ENCODE measurements around the gene PADI3. TPM values are rescaled to one million over a fixed set of nuclear protein-coding genes. Genes with fewer than 3 reads are reported as not detected.

Gene PADI3
- total RNA-seq, 1 donor, result not detected

- DNase-seq (ENCODE audit: low read depth), result no peak
- TF ChIP-seq, protein P1, sequence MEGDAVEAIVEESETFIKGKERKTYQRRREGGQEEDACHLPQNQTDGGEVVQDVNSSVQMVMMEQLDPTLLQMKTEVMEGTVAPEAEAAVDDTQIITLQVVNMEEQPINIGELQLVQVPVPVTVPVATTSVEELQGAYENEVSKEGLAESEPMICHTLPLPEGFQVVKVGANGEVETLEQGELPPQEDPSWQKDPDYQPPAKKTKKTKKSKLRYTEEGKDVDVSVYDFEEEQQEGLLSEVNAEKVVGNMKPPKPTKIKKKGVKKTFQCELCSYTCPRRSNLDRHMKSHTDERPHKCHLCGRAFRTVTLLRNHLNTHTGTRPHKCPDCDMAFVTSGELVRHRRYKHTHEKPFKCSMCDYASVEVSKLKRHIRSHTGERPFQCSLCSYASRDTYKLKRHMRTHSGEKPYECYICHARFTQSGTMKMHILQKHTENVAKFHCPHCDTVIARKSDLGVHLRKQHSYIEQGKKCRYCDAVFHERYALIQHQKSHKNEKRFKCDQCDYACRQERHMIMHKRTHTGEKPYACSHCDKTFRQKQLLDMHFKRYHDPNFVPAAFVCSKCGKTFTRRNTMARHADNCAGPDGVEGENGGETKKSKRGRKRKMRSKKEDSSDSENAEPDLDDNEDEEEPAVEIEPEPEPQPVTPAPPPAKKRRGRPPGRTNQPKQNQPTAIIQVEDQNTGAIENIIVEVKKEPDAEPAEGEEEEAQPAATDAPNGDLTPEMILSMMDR (IDR thresholded peaks at IDR 0.05; ENCODE audit: insufficient read depth, low read depth, low read length), result no peak
- H3K4me3 ChIP-seq (ENCODE audit: low read depth, low read length), result no peak overlapping the region
These were observed 24.5 kb upstream of the PADI3 start for GRCh38 chr1:17224434-17224833.

GRCh38 chr1:17225140-17225539 is 23.8 kb upstream of the PADI3 start:
- TF ChIP-seq, protein P1 (IDR thresholded peaks at IDR 0.05; ENCODE audit: insufficient read depth, low read depth, low read length), result no peak
- no peak for DNase-seq (ENCODE audit: low read depth)
- no peak overlapping the region for H3K4me3 ChIP-seq (ENCODE audit: low read depth, low read length)

GRCh38 chr1:17227358-17227915 is 21.5 kb upstream of the PADI3 start:
- H3K4me3 ChIP-seq (ENCODE audit: low read depth, low read length), result no peak overlapping the region
- TF ChIP-seq, protein P1 (IDR thresholded peaks at IDR 0.05; ENCODE audit: insufficient read depth, low read depth, low read length), result no peak
- no peak for DNase-seq (ENCODE audit: low read depth)

DNA sequence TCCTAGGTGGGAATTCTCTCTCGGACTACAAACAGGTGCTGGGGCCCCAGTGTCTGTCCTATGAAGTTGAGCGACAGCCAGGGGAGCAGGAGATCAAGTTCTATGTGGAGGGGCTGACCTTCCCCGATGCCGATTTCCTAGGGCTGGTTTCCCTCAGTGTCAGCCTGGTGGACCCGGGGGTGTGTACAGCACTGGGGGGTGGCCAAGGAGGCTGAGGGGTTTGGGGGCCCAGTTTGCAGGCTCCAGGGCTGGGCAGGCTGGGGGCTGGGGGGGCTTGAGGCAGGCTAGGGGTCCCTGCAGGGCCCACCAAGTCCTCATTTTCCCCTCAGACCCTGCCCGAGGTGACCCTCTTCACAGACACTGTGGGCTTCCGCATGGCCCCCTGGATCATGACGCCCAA is 20.3 kb upstream of the PADI3 start:
- TF ChIP-seq, protein P1 (IDR thresholded peaks at IDR 0.05; ENCODE audit: insufficient read depth, low read depth, low read length), result no peak
- DNase-seq (ENCODE audit: low read depth), result no peak
- no peak overlapping the region for H3K4me3 ChIP-seq (ENCODE audit: low read depth, low read length)

GRCh38 chr1:17229379-17229778 is 19.5 kb upstream of the PADI3 start:
- TF ChIP-seq, protein P1 (IDR thresholded peaks at IDR 0.05; ENCODE audit: insufficient read depth, low read depth, low read length), result no peak
- no peak overlapping the region for H3K4me3 ChIP-seq (ENCODE audit: low read depth, low read length)
- no peak for DNase-seq (ENCODE audit: low read depth)

GRCh38 chr1:17230106-17230505 is 18.8 kb upstream of the PADI3 start:
- no peak for DNase-seq (ENCODE audit: low read depth)
- TF ChIP-seq, protein P1 (IDR thresholded peaks at IDR 0.05; ENCODE audit: insufficient read depth, low read depth, low read length), result no peak
- H3K4me3 ChIP-seq (ENCODE audit: low read depth, low read length), result no peak overlapping the region

- no peak for DNase-seq (ENCODE audit: low read depth)
- TF ChIP-seq, protein P1 (IDR thresholded peaks at IDR 0.05; ENCODE audit: insufficient read depth, low read depth, low read length), result no peak
- H3K4me3 ChIP-seq (ENCODE audit: low read depth, low read length), result no peak overlapping the region
These were observed 18.1 kb upstream of the PADI3 start for GRCh38 chr1:17230671-17231310.

Measured in fibroblast of villous mesenchyme (primary cell).